A549 treated with CORT108297 at 1 μM for 4 hours (cell line): ENCODE data around the gene ARHGAP21. TPM values are rescaled to one million over a fixed set of nuclear protein-coding genes. Genes with fewer than 3 reads are reported as not detected.

Experiments
- total RNA-seq: library from RNA; stranded (reverse); fragments of 200-300 nt; extraction: Qiagen RNA extraction; gene quantifications from 5 replicates; pipeline ENCODE4 v1.2.3, GENCODE V29; 2022

The ARHGAP21 gene
- 38.8 to 59.5 TPM (median 49.8 TPM) in 5 replicates for total RNA-seq

DNA sequence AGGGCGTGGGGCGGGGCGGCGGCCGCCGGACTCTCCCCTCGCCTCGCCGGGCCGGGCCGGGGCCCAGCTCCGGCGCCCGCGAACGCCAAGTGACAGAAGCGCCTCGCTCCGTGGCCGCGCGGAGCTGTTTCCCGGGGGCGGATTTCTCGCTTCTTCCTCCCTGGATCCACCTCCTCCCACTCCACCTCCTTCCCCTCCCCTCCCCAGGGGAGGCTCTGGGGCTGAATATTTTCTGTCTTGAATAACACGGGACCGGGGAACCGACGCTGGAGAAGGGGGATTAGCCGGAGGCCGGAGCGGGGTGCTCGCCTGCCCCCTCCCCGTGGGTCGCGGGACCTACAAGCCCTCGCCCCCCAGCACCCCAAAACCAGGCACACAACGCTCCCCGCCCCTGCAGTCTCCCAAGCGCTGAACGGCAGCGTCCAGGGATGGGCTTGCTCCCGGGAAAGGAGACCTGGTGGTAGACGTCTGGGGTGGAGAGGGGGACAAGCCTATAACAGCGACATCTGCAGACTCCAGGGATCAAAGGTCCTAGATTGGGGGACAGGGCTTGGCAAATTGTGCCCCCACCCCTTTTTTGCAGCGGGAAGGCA lies at the start of gene ARHGAP21:
ARHGAP21 (minus strand) TSS at position 100 of the 593 bp plus-strand sequence. CDS start 1,988 bp downstream, outside the sequence.

Other genes starting within 250 kb of the ARHGAP21 start
- gene PRTFDC1, start 228.7 kb upstream of the ARHGAP21 start, total RNA-seq = 14.7 to 20.6 TPM (median 17.8 TPM) in 5 replicates